GM12864 (cell line): ENCODE results near the gene TMTC4.
"Not testable (repeated sequence)": the region's sequence is repeated elsewhere in the genome, so short reads cannot be mapped to it uniquely, and the experiment has no call there.

Source experiments
- DNase-seq: peaks from one replicate; pipeline ENCODE4 v3.0.0-alpha.2; 2011; ENCODE audit warnings: low read depth
- H3K4me3 ChIP-seq: 2 replicates; pipeline ENCODE4 v1.5.1; 2011; ENCODE audit warnings: mild to moderate bottlenecking, low read depth, low read length, control low read depth
- CTCF ChIP-seq: IDR thresholded peaks from 2 replicates; pipeline ENCODE4 v1.5.1; 2011; ENCODE audit warnings: low read depth, mild to moderate bottlenecking, moderate library complexity, low read length, control low read depth, inconsistent platforms; ENCODE audit errors: missing control alignments

TMTC4 gene

GRCh38 chr13:100630555-100630954, 44.0 kb downstream of the TMTC4 start:
- TF ChIP-seq CTCF = no peak
- H3K4me3 ChIP-seq = no peak overlapping the region
- no peak for DNase-seq

GRCh38 chr13:100627120-100627519, 47.5 kb downstream of the TMTC4 start:
- no peak for DNase-seq
- H3K4me3 ChIP-seq = no peak overlapping the region
- TF ChIP-seq CTCF = no peak

GRCh38 chr13:100625447-100625846, 49.1 kb downstream of the TMTC4 start:
- no peak for TF ChIP-seq CTCF
- no peak overlapping the region for H3K4me3 ChIP-seq
- DNase-seq = no peak

- TF ChIP-seq CTCF = no peak
- DNase-seq = no peak
- no peak overlapping the region for H3K4me3 ChIP-seq
These were observed 53.8 kb downstream of the TMTC4 start for GRCh38 chr13:100620792-100621191.

GRCh38 chr13:100619940-100620339, 54.7 kb downstream of the TMTC4 start:
- no peak overlapping the region for H3K4me3 ChIP-seq
- DNase-seq = no peak
- no peak for TF ChIP-seq CTCF

- not testable (repeated sequence) for H3K4me3 ChIP-seq, DNase-seq
These were observed 55.7 kb downstream of the TMTC4 start for GRCh38 chr13:100618897-100619296.

GRCh38 chr13:100613031-100613430, 61.6 kb downstream of the TMTC4 start:
- TF ChIP-seq CTCF = no peak
- DNase-seq = no peak
- H3K4me3 ChIP-seq = no peak overlapping the region
